GM18499 (cell line): Measurements from ENCODE around the gene PDE10A.
"Not testable (repeated sequence)": the region's sequence is repeated elsewhere in the genome, so short reads cannot be mapped to it uniquely, and the experiment has no call there.

Source experiments
- ATAC-seq: cut with Tn5 transposase; IDR thresholded peaks from one replicate; pipeline ENCODE4 v1.9.1; 2021; ENCODE audit warnings: moderate number of reproducible peaks; ENCODE audit not compliant: insufficient read depth, unreplicated experiment

Gene PDE10A

DNA sequence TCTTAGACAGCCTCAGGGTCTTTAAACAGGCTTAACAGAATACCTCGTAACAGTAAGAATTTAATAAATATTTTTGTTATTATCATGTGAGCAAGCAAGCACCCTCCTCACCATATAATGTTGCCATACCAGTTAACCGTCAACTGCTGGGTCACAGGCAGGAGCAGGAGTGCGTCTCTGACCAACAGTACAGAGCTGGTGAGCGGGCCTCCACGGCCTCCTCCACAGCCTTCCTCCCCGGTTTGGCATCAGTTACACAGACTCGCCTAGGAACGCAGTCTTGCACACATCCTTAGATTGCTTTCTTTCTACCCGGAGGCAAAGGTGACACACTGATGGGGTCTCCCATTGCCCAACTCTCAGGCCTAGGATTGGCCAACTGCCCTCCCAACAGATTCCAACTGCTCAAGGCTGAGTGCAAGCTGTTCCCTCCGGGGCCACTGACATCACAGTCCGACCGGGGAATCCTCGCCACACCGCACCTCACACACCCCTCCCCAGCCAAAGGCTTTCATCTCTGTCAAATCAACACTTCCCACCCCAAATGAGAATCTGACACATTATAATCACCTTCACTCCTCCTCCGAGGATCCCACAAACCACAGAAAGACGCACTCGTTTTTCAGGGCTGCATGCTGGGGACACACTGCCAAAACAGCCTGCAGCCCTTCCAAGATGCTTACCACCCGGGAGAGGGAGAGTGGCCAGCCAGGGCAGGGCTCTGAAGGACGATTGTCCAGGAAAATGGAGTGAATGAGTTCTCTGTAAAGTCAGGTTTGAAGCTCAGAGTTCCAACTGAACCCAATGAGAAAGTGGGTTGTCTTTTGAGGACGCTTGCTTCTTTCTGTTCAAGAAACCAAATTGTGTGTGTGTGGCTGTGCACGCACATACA lies 63.2 kb downstream of the PDE10A start:
- no peak for ATAC-seq

DNA sequence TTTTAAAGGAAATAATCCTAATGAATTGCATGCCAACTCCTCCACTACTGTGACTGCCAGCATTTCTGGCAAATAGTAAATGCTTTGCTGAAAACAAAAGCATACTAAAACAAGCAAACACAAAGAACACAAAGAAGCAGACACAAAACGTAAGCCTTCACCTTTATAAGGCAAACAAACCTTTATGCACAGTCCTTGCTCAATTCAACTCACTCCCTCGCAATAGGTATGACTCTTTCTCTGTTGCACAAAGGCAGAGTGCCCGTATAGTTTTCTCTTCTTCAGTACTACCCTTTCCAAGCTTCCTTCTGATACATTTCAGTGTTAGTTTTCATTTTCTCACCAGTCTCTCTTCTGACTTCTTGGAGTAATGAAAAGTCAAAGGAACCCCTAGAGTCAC lies 63.9 kb downstream of the PDE10A start:
- no peak for ATAC-seq

DNA sequence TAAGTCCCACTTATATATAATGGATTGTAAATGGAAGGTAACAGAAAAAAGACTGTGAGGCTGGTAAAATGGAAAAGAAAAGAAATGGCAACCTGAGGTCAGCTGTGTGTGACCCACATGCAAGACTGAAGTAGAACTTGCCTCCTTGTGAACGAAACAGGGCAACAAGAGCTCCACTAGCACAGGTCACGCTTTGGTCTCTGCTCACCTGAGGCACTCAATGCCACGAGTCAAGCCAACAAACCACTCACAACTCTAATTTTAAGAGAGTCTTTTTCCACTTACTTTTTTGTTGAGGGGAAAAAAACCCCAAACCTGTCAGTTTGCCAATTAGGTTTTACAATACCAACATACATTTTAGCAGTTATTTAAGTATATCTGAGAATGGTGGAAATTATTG lies 65.2 kb downstream of the PDE10A start:
- no peak for ATAC-seq

DNA sequence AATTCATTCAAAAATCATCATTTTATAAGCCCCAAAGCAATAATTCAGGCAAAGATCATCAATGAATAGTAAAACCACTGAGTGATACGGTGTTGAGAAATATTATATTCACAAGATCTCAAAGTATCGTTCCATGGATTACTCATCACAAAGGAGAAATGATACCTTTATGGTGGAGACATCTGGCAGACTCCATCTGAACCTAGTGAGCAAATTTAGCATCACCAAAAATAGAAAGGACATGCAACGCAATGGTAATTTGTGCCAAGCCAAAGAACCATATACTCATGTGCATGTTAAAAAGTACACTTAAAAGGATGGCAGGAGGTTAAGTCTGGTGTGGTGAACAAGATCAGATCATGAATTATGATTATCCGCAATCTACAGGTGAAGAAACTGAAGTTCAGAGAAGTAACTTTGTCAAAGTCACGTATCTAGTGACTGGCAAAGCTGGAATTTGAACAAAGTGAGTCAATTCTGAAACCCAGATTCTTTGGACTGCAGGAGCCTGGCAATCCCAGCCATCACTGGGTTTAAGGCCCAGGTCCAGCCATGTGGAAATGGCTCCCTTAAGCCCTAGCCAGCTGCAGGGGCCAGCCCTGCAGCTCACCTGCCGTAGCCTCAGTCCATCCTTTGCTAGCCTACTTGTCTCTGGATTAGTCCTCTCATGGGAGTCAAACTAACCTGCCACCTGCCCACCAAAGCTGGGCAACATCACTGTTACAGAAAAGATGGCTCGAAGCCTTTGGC lies 68.3 kb downstream of the PDE10A start:
- ATAC-seq, result no peak

DNA sequence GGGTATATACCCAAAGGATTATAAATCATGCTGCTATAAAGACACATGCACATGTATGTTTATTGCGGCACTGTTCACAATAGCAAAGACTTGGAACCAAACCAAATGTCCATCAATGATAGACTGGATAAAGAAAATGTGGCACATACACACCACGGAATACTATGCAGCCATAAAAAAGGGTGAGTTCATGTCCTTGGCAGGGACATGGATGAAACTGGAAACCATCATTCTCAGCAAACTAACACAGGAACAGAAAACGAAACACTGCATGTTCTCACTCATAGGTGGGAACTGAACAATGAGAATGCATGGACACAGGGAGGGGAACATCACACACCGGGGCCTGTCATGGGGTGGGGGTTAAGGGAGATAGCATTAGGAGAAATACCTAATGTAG lies 70.1 kb downstream of the PDE10A start:
- not testable (repeated sequence) for ATAC-seq

DNA sequence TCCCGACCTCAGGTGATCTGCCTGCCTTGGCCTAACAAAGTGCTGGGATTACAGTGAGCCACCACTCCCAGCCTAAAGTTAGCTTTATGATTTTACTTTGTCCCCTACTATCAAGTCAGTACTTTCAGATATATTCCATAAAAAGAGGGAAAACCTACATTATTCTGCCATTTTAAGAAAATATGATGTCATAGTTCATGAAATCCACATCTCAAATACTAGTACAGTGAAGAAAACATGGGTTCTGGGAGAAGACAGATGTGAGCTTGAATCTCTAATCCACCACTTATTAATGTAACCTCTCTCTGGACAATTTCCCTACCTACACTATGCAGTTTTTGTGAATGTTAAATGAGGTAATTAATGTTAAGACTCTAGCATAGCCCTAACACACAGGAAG lies 74.5 kb downstream of the PDE10A start:
- no peak for ATAC-seq

DNA sequence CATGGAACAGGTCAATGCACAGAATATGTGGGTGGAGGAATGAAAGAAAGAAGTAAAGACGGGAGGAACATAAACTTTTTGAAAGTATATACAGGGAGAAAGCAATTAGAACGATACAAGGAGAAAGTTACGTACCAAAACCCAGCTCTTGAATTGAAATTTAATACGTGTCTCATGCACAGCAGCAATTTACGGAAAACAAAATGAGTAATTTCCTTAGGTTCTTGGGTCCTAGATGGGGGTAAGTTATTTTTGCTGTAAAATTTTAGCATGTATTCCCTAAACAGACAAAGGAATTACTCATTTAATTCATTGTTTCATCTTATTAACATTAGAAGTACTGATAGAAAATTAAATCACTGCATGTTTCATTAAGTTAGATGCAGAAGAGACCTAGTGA lies 75.8 kb downstream of the PDE10A start:
- ATAC-seq, result no peak

DNA sequence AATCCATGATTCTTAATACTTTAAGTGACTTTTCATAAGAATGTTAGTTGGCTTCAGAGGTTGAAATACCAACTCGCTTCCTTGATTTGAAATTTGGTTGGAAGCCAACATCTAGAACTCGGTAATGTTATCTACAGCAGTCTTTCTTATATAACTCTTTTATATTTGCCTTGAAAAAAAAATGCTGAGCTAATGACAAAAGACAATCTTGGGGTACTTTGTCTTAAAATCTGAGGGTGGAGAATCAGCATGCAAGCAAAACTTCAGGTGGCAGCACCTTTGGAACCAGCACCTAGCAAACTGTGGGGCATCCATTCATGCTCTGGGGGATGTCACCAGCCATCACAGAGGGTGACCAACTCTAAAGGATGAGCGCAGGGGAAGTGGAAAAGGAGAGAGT lies 76.3 kb downstream of the PDE10A start:
- no peak for ATAC-seq

DNA sequence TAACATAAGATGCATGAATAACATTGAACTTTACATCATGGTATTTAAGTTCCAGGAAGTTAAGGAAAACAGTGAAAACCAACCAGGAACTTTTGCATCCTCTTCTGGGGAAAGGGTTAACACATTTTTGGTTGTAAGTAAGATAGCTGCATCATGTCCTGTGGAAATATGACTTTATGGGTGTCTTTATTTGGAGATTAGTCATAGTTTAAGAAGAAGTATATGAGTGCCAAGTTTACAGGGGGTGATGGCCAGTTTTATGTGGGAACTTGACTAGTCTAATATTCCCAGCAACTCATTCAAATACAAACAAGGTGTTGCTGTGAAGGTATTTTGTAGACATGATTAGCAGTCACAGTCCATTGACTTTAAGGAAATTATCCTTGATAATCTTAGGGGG lies 78.0 kb downstream of the PDE10A start:
- no peak for ATAC-seq

DNA sequence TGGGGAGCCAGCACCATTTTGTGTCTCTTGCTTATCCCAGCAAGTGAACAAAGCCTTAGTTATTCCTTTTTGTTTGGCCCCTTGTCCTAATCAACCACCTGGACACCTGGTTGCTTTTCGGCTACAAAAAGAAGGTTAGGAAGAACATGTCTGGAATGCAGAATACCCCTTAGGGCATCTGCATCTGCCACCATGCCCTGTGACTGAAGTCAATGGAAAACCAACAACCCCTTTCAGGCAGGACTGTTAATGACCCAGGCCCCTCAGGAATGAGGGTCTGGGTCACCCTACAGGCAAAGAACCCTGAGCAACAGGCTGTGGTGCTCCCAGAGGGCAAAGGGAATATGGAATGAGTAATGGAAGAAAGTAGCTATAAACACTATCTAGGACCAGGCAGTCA lies 78.5 kb downstream of the PDE10A start:
- no peak for ATAC-seq

DNA sequence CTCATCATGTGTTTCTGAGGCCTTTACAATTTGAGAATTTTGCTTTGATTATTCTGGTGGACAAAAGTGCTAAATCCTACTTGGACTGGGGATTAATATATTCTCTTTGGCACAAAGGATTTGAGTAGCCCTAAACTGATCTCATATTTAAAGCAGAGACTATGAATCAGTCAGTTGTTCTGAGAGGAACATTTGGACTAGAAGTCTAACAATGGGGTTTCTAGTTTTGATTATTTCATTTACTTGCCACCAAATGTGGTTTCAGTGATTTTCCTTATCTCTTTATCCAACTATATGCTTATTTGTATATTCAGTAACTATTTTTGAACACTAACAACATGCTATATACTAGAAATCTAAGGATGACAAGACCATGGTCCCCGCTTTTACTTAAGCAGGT lies 81.4 kb downstream of the PDE10A start:
- ATAC-seq, result no peak

DNA sequence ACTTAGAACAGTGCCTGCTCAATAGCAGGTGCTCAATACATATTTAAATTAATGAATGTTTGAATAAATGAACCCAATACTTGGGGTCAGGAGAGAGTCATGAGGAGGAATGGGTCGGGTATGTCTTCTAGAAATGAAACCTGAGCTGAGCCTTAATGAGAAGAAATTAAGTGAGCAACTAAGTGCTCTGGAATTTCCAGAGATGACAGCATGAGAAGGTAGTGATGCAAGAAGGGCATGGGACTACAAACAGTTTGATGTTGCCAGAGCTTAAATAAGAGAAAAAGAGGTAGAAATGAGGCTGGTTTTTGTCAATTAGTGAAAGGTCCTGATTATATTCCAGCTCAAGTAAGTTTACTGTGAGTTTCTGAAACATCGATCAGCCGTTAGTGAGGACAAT lies 82.9 kb downstream of the PDE10A start:
- no peak for ATAC-seq

DNA sequence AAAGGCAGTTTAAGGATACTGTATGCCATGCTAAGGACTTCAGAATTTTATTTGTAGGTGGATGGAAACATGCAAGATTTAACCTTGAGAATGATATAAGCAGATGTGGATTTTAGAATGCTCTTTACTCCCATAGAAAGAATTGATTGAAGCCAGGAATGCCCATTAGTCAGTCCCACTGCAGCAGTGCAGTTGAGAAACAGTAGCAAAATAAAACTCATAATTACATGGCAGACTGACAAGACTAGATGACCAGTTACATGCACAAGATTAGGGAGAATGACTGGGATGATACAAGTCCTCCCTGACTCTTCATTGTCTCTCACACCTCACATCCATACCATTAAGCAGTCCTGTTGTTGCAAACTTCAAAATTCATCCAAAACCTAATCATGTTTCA lies 83.9 kb downstream of the PDE10A start:
- no peak for ATAC-seq

DNA sequence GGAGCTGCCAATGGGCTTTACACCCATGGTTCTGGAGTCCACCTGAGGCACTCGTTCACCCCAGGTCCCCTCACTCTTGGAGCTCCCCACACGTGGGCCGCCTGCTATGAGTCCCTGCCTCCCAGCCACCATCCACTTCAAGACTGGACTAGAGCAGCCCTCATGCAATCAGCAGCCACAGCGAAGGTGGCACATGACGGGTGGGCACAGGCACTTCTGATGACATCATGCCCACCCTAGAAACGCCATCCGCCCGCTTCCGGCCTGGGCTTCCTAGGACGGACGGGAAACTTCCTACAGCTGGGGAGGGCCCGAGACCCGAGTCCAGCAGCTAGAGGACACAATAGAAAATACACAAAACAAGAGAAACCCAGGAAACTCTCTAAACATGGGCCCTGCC lies 85.5 kb downstream of the PDE10A start:
- no peak for ATAC-seq

DNA sequence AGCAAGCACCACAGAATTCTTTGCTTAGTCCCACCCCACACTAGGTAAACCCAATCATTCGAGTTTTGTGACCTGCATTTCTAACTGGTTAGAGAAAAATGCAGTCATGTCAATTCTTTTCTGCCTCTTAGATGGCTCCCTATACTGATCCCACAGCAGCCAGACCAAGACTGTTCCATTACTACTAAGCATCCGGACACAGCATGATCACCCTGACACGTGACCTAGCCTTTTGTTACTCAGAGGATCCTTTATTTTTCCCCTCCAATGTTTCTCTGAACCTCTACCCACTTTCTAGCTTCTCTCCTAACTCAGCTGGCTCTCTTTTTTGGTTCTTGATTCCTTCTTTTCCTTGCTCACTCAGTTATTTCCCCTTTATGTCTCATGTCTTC lies 87.9 kb downstream of the PDE10A start:
- no peak for ATAC-seq

DNA sequence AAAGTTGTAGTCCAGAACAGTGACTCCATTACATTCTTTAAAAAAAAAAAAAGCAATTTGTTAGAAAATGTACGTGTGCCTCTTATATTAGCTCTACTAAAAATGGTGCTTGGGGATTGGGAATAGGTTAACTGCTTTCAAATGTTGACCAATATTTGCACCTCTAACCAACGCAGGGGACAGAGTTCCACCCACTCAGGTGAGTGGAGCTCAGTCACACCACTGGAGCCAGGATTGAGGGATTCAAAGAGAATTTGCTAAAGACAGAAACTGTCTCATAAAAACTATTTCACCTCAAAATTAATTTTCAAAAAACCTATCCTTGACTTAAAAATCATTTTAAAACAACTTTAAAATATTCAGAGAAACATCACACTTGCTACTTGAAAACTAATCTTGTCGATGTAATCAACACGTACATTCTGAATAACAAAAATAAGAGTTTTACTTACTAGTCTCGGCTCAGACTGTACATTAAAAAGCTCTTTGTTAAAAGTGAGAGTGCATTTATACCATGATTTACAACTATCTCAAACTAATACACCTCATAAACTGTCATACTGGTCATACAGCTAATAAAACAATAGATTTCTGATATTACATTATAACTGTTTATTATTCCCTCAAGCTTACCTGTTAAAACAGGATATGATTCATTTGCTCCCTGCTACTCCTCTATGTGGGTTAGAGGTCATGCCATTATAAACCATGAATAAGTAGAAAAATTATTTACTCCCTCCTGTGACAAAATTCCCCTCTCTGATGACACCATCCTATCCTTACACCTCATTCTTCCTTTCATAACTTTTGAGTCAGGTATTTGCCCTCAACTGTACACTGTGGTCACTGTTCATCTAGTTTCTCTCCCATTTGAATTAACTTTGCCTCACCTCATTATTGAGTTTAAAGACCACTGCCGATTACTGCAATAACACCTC lies 88.6 kb downstream of the PDE10A start:
- no peak for ATAC-seq

DNA sequence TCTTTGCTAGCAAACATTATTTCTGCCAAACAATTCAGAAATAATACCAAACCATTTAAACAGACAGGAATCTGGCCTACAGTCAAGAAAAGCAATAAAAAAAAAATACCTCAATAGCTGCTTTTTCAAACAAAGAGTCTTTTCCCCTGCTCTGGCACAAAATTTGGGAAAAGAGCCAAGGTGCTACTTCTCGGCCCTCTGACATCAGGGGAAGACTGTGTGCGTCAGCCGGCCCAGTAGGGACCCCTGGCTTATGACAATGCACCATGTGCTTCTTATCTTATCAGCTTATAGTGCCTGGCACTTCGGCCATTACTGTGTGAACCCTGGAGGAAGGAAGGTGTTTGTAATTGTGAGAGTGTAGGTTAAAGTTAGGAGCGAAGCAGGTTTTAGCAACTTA lies 89.4 kb downstream of the PDE10A start:
- no peak for ATAC-seq

DNA sequence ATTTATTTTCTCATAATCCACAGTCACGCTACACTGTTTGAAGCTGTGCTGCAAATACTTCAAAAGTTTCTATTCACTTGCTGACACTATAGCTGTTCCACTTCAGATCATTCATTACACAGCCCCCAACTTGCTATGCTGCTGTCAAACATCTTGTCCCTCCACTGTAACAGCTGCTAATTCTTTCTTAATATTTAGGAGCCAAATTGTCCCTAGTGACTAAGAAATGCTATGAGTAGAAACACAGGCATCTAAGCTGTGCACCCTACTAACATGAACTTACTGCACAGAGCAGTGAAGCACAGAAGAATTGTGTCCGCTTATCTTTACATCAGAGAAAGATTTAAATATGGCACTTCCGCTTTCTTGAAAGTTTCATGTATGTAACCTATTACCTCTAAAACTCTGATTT lies 91.3 kb downstream of the PDE10A start:
- peak; percentile 66 for ATAC-seq

DNA sequence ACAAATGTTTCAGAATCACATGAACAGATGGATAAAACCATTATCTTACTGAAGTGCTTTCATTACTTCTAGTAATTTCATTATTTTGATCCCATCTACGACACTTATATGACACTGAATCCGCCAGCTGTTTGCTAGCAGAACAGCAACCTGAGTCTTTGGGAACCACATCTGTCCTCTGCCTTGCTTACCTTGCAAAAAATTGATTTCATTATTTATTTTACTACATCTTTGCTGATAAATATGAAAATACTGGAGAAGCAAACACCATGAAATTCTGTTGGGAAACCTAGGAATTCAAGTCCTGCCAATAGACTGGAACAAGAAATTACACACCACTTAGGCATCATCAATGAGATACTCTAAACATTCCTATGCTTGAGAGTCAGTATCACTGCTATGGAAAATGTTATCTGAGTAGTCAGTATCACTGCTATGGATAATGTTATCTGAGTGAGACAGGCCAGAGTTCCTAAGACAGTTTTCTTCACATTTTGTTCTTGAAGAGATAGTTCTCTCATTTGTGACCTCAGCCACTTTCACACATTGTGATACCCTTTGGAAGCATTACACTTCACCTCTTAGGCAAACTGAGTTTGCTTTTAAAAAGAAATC lies 91.9 kb downstream of the PDE10A start:
- no peak for ATAC-seq

DNA sequence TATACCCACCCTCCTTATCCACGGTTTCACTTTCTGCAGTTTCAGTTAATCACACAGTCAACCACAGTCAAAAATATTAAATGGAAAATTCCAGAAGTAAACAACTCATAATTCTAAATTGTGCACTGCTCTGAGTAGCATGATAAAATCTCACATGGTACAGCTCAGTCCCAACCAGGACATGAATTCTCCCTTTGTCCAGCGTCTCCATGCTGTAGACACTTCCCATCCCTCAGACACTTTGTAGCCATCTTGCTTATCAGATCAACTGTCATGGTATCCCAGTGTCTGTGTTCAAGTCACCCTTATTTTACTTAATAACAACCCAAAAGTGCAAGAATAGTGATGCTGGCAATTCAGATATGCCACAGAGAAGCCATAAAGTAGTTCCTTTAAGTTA lies 94.7 kb downstream of the PDE10A start:
- no peak for ATAC-seq
